Esophagus muscularis mucosa (tissue), 4 donors: ENCODE measurements around the gene MAD2L1BP. TPM values are rescaled to one million over a fixed set of nuclear protein-coding genes. Genes with fewer than 3 reads are reported as not detected.

ENCODE experiments used
- DNase-seq: peaks from one replicate; pipeline ENCODE4 v3.0.0-alpha.2; 2017; ENCODE audit errors: extremely low spot score
- H3K27ac ChIP-seq, 4 donors: fragments of 200-600 bp; sonication (generic); replicated peaks in 1 of 4; 1 replicate in 3 of 4; 2 replicates in 1 of 4; pipeline ENCODE4 v1.5.1; 2016 to 2019; ENCODE audit warnings: mild to moderate bottlenecking in 1 of 4
- H3K27me3 ChIP-seq, 4 donors: fragments of 200-600 bp; sonication (generic); one replicate each; pipeline versions ENCODE4 v1.5.1 to v1.6.0; 2016 to 2019
- H3K36me3 ChIP-seq, 4 donors: fragments of 200-600 bp; sonication (generic); one replicate each; pipeline ENCODE4 v1.5.1; 2016 to 2019
- H3K4me1 ChIP-seq, 4 donors: fragments of 200-600 bp; sonication (generic); one replicate each; pipeline ENCODE4 v1.5.1; 2016 to 2019
- H3K4me3 ChIP-seq, 4 donors: fragments of 200-600 bp; sonication (generic); 1 replicate in 2 of 4; 2 replicates in 2 of 4; pipeline ENCODE4 v1.5.1; 2016 to 2019; ENCODE audit warnings: mild to moderate bottlenecking in 4 of 4, moderate library complexity in 1 of 4
- H3K9me3 ChIP-seq, 4 donors: fragments of 200-600 bp; sonication (generic); 1 replicate in 3 of 4; 2 replicates in 1 of 4; pipeline ENCODE4 v1.5.1; 2016 to 2019
- EP300 ChIP-seq: sonication (generic); formaldehyde crosslinking; IDR thresholded peaks from one replicate; pipeline ENCODE4 v1.6.1; 2017; ENCODE audit warnings: antibody characterized with exemption
- POLR2A ChIP-seq: fragments of 450-650 bp; IDR thresholded peaks from one replicate; pipeline ENCODE4 v1.6.1; 2017; ENCODE audit warnings: antibody characterized with exemption, moderate library complexity, mild to moderate bottlenecking, low read depth
- POLR2AphosphoS5 ChIP-seq, 2 donors: sonication (generic); formaldehyde crosslinking; IDR thresholded peaks; one replicate each; pipeline ENCODE4 v1.6.1; 2017; ENCODE audit warnings: antibody characterized with exemption in 2 of 2
- WGBS: methylation state at CpG from one replicate; pipeline ENCODE4 v1.1.5; 2018; 5-methylcytosine and 5-hydroxymethylcytosine counted together
- intact Hi-C: fragments of 100-400 bp; cut with DNase I; formaldehyde crosslinking; loops from one replicate; pipeline ENCODE4 v1.15.1; 2023
- total RNA-seq, 4 donors: library from RNA; depleted of rRNA; stranded (reverse); fragments of >200 nt; gene quantifications; one replicate each; pipeline versions ENCODE4 v1.1.0 to v1.2.1, GENCODE V29; 2016
- TF ChIP-seq, protein P1 (sequence below), 3 experiments: fragments of 200-600 bp in 2 of 3; fragments of 450-650 bp in 1 of 3; sonication (generic) in 2 of 3; IDR thresholded peaks; one replicate each; pipeline ENCODE4 v1.5.1; 2017 to 2019; ENCODE audit warnings: antibody characterized with exemption in 3 of 3, mild to moderate bottlenecking in 2 of 3, moderate library complexity in 1 of 3

Gene MAD2L1BP
- total RNA-seq, 4 donors from 2014 or later: 17.9 to 26.7 (median 21.6) TPM

DNA sequence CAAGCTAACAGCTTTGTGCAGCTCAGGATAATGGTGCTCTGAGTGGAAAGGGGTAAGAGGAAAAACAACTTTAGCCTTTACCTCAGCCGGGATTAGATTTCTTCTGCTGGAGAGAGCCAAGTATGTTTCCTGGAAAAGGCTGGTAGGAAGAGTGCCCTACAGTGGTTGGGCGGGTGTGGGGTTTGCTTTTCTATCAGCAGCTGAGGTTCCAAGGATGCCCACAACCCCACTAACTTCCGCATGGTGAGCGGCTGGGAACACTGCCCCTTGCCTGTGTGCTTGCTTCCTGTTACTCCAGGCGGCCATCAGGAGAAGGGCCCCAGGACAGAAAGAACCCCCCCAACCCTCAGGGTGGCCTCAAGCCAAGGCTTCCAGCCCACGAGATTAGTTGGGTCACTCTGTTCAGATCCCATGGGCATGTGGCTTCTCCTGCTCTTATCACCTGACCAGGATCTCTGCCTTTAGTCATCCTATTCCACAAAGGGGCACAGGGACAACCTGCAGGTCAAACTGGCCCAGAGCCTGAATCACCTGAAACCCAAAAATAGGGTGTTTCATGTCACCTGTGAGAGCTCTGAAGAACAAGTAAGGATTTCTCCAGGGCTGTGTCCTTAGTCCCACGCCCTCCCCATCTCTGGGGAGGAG is 41.4 kb downstream of the MAD2L1BP start:
- DNase-seq: no peak
- 93% methylated on average over 5 of the region's 7 CpGs for WGBS
- intact Hi-C loops: no loop called here

DNA sequence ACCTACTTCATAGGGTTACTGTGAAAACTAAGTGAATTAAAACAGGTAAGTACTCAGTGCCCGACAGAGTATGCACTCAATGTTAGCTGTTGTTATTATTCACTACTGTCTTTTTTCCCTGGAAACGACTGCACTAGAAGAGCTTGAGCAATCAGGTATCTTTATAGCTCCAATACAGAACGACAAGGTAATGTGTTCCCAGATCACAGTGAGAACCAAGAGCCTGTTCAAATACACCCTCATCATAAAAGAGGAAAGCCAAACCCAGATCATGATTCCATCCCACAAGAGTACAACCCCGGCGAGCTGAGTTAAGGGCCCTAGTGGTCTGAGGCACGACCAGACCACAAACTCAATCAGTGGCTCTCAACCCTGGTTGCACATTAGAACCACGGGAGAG is 42.1 kb downstream of the MAD2L1BP start:
- Histone ChIP-seq H3K4me1 (peaks cover 3 to 16% (median 8%) of the 10 kb centered on the region in 4 donors), H3K36me3 (peaks cover 54 to 96% (median 90%) of the 10 kb centered on the region in 4 donors), H3K4me3 (no peak overlapping the region), H3K9me3 (no peaks in the 10 kb centered on the region), H3K27me3 (no peaks in the 10 kb centered on the region), H3K27ac (no peak overlapping the region)
- intact Hi-C loops: no loop called here
- whole genome bisulfite sequencing: 84% methylated on average over 7 of the region's 7 CpGs
- no peak for DNase-seq
- TF ChIP-seq POLR2AphosphoS5 (IDR thresholded peaks at IDR 0.05) (no peak), POLR2A (no peak), EP300 (no peak)
- TF ChIP-seq, protein P1, sequence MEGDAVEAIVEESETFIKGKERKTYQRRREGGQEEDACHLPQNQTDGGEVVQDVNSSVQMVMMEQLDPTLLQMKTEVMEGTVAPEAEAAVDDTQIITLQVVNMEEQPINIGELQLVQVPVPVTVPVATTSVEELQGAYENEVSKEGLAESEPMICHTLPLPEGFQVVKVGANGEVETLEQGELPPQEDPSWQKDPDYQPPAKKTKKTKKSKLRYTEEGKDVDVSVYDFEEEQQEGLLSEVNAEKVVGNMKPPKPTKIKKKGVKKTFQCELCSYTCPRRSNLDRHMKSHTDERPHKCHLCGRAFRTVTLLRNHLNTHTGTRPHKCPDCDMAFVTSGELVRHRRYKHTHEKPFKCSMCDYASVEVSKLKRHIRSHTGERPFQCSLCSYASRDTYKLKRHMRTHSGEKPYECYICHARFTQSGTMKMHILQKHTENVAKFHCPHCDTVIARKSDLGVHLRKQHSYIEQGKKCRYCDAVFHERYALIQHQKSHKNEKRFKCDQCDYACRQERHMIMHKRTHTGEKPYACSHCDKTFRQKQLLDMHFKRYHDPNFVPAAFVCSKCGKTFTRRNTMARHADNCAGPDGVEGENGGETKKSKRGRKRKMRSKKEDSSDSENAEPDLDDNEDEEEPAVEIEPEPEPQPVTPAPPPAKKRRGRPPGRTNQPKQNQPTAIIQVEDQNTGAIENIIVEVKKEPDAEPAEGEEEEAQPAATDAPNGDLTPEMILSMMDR (IDR thresholded peaks at IDR 0.05): no peak

More for the DNA sequence above, 41.4 kb downstream of the MAD2L1BP start:
- H3K27me3 ChIP-seq: no peaks in the 10 kb centered on the region
- no peak overlapping the region for H3K4me3 ChIP-seq
- no peak for TF ChIP-seq POLR2A
- no peak for TF ChIP-seq EP300
- TF ChIP-seq POLR2AphosphoS5 (IDR thresholded peaks at IDR 0.05): no peak
- TF ChIP-seq, protein P1 (IDR thresholded peaks at IDR 0.05): no peak
- H3K36me3 ChIP-seq: peaks cover 54 to 97% (median 95%) of the 10 kb centered on the region in 4 donors
- H3K4me1 ChIP-seq: peaks cover 10 to 15% (median 12%) of the 10 kb centered on the region in 4 donors
- H3K9me3 ChIP-seq: no peaks in the 10 kb centered on the region
- no peak overlapping the region for H3K27ac ChIP-seq

DNA sequence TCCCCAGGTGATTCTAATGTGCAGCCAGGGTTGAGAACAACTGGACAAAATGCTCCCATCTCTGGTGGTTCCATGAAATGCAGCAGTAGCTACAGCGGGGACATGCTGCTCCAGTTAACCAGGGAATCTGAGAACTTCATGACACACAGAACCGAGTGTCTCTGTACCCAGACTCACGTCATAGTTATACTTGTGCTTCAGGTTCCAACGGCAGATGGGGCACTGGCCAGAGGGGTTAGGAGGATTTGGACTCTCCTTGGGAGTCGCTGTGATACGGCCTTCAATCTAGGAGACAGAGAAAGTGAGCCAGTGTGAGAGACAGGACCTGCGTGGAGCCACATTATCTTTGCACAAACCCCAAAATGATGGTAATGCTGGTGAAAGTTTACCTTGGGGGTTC is 42.7 kb downstream of the MAD2L1BP start:
- TF ChIP-seq EP300 (no peak), POLR2A (no peak), POLR2AphosphoS5 (IDR thresholded peaks at IDR 0.05) (no peak)
- TF ChIP-seq, protein P1 (IDR thresholded peaks at IDR 0.05): no peak
- Histone ChIP-seq H3K27ac (no peak overlapping the region), H3K27me3 (no peaks in the 10 kb centered on the region), H3K9me3 (no peaks in the 10 kb centered on the region), H3K4me1 (peaks cover 0 to 16% (median 7%) of the 10 kb centered on the region in 4 donors), H3K4me3 (no peak overlapping the region), H3K36me3 (peaks cover 54 to 93% (median 85%) of the 10 kb centered on the region in 4 donors)
- intact Hi-C loops: no loop called here
- 91% methylated on average over 6 of the region's 7 CpGs for WGBS
- DNase-seq: no peak

DNA sequence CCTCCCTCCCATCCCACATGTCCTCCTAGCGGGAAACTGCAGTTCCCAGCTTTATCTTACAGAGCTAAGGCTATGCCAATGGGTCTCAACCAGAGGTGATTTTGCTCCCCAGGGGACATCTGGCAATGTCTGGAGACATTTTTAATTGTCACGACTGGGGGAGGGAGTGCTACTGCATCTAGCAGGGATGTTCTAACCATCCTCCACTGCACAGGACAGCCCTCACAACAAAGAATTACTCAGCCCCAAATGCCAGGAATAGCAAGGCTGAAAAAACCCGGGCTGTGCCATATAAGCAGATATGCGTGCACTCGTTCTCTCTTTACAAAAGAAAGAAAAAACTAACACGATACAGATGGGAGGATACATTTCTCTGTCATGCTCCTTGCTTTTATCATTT is 43.4 kb downstream of the MAD2L1BP start:
- TF ChIP-seq POLR2AphosphoS5 (IDR thresholded peaks at IDR 0.05) (no peak), POLR2A (no peak), EP300 (no peak)
- TF ChIP-seq, protein P1 (IDR thresholded peaks at IDR 0.05): no peak
- no peak overlapping the region for H3K27ac ChIP-seq
- intact Hi-C loops: no loop called here
- no peak for DNase-seq
- H3K9me3 ChIP-seq: no peaks in the 10 kb centered on the region
- 92% methylated on average over 6 of the region's 6 CpGs for whole genome bisulfite sequencing
- peaks cover 51 to 85% (median 78%) of the 10 kb centered on the region in 4 donors for H3K36me3 ChIP-seq
- no peaks in the 10 kb centered on the region for H3K27me3 ChIP-seq
- H3K4me1 ChIP-seq: peaks cover 5 to 20% (median 10%) of the 10 kb centered on the region in 4 donors
- no peak overlapping the region for H3K4me3 ChIP-seq
